Measurements from ENCODE around the gene CHMP6.
A peak's percentile ranks its signal among the peaks of the same experiment; 100 is the strongest.

Gene CHMP6

DNA sequence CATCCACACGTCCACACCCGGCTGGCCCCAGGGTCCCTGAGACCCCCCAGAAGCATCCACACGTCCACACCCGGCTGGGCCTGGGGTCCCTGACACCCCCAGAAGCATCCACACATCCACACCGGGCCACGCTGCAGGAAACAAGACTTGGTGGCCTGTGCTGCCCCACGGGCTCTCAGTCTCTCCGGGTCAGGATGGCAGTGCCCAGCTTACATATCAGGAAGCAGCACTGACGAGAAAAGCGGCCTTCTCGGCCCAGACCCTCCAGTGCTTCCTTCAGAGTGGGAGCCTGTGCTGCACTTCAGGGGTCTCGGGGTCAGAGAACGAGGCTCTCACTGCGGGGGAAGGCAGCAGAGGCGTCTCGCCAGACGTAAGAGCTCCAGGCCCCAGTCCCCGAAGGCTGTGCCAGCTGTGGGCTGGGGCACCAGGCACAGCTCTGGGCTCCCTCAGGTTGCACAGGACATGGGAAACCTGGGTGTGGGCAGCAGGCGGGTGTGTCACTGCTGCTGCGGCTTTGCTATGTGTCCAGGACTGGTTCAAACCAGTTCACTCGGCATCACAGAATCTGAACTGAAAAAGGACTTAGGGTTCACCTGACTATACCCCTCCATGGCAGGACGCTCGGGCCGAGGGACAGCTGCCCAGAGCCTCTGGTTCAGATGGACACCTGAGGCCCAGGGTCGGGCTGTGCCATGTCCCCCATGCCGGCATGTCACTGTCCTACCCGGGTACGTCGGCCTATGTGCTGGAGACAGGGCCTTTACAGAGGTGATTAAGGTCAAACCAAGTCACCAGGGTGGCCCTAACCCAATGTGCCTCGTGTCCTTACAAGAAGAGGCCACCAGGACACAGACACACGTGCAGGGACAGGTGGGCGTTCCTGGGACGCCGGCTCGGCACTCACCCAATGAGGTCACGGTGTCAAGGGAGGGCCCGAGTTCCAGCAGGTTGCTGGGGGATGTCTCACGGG is 40.2 kb upstream of the CHMP6 start:
- no peak overlapping the region for H3K4me3 Mint-ChIP-seq
- DNase-seq = no peak
- H3K27me3 Mint-ChIP-seq = no peaks in the 10 kb centered on the region
- H3K36me3 Mint-ChIP-seq = peaks cover 24% of the 10 kb centered on the region
- CTCF ChIA-PET = interaction anchor here (0.7 kb wide), 1 partner anchor 38 kb away, joined by 3 read pairs; no protein-coding TSS in a partner anchor
- peaks cover 20% of the 10 kb centered on the region for H3K4me1 Mint-ChIP-seq
- H3K27ac Mint-ChIP-seq = peak overlapping the region; percentile 55
- H3K9me3 Mint-ChIP-seq = peaks cover 3% of the 10 kb centered on the region

DNA sequence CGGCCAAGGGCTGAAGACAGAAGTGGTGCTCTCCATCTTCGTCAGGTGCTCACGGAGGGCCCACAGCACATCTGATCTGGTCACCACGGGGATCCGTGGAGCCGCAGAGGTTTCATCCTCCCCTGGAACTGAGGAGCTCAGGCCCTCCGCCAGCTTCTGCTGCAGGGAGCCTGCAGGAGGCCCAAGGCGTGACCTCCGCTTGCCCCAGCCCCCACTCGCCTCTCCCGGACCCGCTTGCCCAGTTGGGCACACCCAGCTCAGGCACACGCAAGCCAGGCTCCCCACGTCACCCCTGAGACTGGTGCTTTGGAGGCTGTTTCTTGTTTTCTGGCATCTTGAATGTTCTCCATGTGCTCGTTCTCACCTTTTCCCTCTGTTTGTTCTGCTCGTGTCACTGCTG is 39.4 kb upstream of the CHMP6 start:
- CTCF ChIA-PET = no interaction called here
- Mint-ChIP-seq H3K36me3 (peaks cover 18% of the 10 kb centered on the region), H3K9me3 (no peaks in the 10 kb centered on the region), H3K4me3 (no peak overlapping the region), H3K27ac (peak overlapping the region; percentile 38), H3K27me3 (no peaks in the 10 kb centered on the region), H3K4me1 (peaks cover 14% of the 10 kb centered on the region)
- DNase-seq = no peak

DNA sequence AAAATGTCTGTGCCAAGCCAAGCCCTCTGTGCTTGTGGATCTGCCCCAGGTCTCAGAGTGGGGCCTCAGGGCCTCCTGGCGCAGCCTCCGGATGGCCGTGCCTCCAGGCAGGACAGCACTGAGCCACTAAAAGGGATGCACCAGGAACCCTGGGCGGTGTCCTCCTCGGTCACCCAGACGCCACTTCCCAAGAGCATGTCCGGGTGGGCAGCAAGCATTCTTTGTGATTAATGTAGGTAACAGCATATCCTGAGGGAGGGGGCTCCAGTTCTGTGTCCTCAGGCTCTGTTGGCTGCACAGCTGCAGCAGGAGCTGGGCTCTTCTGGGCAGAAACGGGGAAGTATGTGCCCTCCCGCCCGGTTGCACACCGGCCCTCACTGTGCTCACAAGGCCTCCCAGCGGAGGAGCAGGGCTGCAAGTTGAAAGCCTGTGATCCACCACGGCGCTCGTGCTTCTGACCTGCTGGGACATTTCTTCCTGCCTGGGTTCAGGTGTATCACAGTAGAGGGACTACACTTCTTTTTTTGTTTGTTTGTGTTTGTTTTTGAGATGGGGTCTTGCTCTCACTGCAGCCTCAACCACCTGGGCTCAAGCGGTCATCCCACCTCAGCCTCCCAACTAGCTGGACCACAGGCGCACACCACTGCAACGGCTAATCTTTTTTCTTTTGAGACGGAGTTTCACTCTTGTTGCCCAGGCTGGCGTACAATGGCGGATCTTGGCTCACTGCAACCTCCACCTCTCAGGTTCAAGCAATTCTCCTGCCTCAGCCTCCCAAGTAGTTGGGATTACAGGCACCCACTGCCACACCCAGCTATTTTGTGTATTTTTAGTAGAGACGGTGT is 37.9 kb upstream of the CHMP6 start:
- no peak for DNase-seq
- H3K4me3 Mint-ChIP-seq = no peak overlapping the region
- H3K27me3 Mint-ChIP-seq = no peaks in the 10 kb centered on the region
- peaks cover 14% of the 10 kb centered on the region for H3K4me1 Mint-ChIP-seq
- no peaks in the 10 kb centered on the region for H3K9me3 Mint-ChIP-seq
- H3K36me3 Mint-ChIP-seq = peaks cover 11% of the 10 kb centered on the region
- H3K27ac Mint-ChIP-seq = no peak overlapping the region
- CTCF ChIA-PET = no interaction called here

DNA sequence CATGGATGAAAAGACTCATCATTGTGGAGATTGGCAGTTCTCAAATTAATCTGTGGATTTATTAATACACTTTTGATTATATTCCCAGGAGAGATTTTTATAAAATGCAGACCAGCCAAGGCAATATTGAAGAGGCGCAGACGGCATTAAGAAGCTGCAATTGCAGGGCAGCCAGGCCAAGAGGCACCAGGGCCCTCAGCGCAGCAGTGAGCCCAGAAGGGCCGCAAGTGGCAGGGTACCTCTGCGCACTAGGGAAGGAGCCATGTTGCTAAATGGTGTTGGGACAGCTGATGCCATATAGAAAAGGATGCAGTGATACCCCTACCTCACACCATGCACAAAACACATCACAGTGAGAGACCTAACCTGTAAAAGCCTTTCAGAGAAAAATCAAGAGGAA is 36.6 kb upstream of the CHMP6 start:
- Mint-ChIP-seq H3K9me3 (no peaks in the 10 kb centered on the region), H3K36me3 (peaks cover 8% of the 10 kb centered on the region), H3K27ac (no peak overlapping the region), H3K4me1 (peaks cover 14% of the 10 kb centered on the region), H3K27me3 (no peaks in the 10 kb centered on the region), H3K4me3 (no peak overlapping the region)
- no peak for DNase-seq
- CTCF ChIA-PET = no interaction called here

DNA sequence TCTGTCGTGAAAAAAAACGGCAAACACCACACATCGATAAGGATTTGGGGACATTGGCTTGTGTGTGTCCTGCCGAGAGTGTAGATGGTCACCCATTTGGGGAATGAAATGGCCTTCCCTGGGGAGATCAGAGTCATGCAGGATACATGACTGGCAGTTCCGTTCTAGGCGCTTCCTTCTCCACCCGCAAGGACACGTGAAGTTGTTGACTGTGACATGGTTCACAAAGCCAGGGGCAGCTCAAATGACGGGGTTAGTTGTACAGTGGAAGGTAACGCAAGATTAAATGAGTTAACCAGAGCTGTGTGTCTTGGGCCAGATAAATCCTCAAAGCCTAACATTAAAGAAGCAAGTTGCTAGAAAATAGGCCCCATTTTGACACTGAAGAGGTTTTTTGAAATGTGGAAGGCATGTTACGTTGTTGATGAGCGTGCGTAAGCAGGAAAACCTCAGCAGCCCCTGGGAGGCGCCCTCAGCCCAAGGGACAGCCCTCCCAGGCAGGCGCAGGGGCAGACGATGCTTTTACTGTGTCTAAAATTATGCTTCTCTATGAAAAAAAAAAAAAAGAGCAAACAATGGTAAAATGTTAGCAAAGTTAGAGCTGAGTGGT is 35.9 kb upstream of the CHMP6 start:
- peaks cover 8% of the 10 kb centered on the region for H3K36me3 Mint-ChIP-seq
- no peaks in the 10 kb centered on the region for H3K9me3 Mint-ChIP-seq
- H3K27me3 Mint-ChIP-seq = no peaks in the 10 kb centered on the region
- CTCF ChIA-PET = no interaction called here
- no peak for DNase-seq
- H3K27ac Mint-ChIP-seq = no peak overlapping the region
- no peak overlapping the region for H3K4me3 Mint-ChIP-seq
- peaks cover 14% of the 10 kb centered on the region for H3K4me1 Mint-ChIP-seq

DNA sequence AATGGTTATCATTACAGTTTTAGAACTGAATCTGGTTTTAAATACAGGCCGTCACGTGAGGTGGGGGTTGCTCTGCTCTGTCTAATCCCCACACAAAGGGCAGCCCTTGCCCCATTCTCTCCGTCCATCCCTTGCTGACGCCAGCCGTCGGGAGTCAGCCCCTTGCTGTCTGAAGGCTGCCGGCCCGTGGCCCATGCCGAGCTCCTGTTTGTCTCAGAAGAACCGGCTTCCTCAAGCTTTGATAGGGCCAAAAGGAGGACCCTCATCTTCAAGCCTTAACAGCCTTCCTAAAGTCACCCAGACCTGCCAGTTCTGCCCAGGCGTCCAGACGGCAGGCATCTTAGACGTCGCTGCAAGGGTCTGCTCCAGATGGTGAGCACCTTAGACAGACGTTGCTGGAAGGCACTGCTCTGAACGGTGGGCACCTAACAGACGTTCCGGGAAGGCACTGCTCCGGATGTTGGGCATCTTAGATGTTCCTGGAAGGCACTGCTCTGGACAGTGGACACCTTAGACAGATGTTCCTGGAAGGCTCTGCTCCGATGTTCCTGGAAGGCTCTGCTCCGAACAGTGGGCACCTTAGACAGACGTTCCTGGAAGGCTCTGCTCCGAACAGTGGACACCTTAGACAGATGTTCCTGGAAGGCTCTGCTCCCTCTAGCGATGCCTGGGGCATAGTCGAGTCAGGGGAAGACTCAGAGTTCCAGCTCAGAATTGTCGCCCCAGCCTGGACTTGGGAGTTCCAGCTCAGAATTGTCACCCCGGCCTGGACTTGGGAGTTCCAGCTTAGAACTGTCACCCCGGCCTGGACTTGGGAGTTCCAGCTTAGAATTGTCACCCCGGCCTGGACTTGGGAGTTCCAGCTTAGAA is 35.1 kb upstream of the CHMP6 start:
- no peak overlapping the region for H3K27ac Mint-ChIP-seq
- H3K27me3 Mint-ChIP-seq = no peaks in the 10 kb centered on the region
- H3K4me1 Mint-ChIP-seq = peaks cover 8% of the 10 kb centered on the region
- CTCF ChIA-PET = interaction anchor here (1.0 kb wide), 1 partner anchor 57 kb away, joined by 4 read pairs; no protein-coding TSS in a partner anchor
- DNase-seq = no peak
- H3K4me3 Mint-ChIP-seq = no peak overlapping the region
- no peaks in the 10 kb centered on the region for H3K9me3 Mint-ChIP-seq
- H3K36me3 Mint-ChIP-seq = peaks cover 8% of the 10 kb centered on the region

DNA sequence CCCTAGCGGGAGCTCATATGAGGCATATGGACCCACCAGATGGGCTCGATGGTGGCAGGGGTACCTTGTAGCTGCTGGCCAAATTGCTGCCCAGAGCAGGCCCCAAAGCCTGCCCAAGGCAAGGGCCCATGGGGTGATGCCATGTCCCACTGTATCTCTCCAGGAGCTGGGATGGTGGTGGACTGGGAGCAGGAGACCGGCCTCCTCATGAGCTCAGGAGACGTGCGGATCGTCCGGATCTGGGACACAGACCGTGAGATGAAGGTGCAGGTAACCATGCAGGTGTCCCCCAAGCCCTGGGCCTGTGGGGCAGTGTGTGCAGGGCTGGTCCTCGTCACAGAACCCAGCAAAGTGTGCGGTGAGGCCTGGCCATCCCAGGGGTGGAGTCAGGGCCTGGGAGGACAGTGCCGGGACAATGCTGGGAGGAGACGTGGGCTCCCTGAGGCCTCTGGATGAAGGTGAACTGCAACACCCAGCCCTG is 34.1 kb upstream of the CHMP6 start:
- H3K27me3 Mint-ChIP-seq = no peaks in the 10 kb centered on the region
- CTCF ChIA-PET = interaction anchor here (1.0 kb wide), 1 partner anchor 58 kb away, joined by 4 read pairs; no protein-coding TSS in a partner anchor
- H3K27ac Mint-ChIP-seq = no peak overlapping the region

DNA sequence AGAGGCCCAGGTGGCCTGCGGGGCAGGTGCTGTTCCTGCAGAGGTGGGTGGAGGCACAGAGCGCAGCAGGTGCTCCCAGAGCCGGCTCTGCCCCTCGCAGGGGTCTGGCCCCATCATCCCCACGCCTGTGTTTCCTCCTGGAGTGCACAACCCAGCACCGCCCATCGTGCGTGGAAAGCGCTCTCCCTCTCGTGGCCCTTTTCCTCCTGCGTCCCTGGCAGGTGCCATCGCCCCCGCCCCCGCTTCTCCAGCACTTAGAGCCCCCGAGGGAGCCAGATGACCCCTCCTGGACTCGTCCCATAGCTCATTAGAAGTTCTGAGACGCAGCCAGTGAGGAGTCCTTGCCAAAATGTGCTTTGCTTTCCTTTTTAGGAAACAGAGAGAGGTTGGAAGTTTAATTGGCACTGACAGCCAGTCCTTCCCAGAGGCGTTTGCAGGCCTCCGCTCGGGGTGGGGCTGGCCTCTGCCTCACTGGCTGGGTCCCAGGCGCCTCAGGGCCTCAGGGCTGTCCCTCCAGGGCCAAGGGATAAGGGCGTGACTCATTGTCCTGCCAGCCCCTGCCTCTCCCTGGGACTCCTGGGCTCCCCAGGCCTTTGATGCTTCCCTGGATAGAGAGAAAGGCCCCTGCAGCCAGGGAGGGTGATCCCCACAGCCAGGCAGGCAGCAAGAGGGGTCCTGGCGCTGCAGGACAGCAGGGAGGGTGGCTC is 32.2 kb upstream of the CHMP6 start:
- Mint-ChIP-seq H3K36me3 (peaks cover 5% of the 10 kb centered on the region), H3K27me3 (no peaks in the 10 kb centered on the region), H3K9me3 (no peaks in the 10 kb centered on the region), H3K4me3 (no peak overlapping the region), H3K27ac (no peak overlapping the region), H3K4me1 (no peaks in the 10 kb centered on the region)
- DNase-seq = no peak
- CTCF ChIA-PET = no interaction called here

More for the DNA sequence above, 34.1 kb upstream of the CHMP6 start:
- Mint-ChIP-seq H3K4me1 (peaks cover under 1% of the 10 kb centered on the region), H3K4me3 (no peak overlapping the region), H3K9me3 (no peaks in the 10 kb centered on the region), H3K36me3 (peaks cover 7% of the 10 kb centered on the region)
- no peak for DNase-seq

DNA sequence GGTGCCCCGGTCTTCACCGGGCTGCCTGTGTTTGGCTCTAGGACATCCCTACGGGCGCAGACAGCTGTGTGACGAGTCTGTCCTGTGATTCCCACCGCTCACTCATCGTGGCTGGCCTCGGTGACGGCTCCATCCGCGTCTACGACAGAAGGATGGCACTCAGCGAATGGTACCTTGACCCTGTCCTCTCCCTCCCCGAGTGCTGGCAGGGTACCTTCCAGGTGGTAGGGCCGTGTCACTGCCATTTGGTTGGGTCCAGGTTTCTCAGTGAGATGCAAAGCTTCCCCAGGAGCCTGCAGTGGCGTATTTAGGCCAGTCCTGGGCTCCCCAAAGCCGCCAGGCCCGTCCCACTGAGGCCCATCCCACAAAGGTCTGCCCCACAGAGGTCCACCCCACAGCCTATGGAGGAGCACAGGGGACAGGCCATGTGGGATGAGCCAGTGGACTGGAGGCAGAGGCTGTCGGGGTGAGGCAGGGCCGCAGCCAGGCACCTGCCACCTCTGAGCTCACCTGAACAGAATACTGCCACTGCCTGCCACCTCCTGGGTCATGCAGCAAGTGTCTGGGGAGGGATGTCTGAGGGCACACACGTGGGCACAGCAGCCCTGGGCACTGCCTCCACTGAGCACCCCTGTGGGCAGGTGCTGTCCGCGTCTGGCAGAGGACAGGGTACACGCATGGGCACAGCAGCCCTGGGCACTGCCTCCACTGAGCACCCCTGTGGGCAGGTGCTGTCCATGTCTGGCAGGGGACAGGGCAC is 31.4 kb upstream of the CHMP6 start:
- Mint-ChIP-seq H3K9me3 (no peaks in the 10 kb centered on the region), H3K27me3 (no peaks in the 10 kb centered on the region), H3K4me1 (no peaks in the 10 kb centered on the region), H3K27ac (no peak overlapping the region), H3K4me3 (no peak overlapping the region), H3K36me3 (peaks cover 6% of the 10 kb centered on the region)
- CTCF ChIA-PET = no interaction called here
- no peak for DNase-seq

DNA sequence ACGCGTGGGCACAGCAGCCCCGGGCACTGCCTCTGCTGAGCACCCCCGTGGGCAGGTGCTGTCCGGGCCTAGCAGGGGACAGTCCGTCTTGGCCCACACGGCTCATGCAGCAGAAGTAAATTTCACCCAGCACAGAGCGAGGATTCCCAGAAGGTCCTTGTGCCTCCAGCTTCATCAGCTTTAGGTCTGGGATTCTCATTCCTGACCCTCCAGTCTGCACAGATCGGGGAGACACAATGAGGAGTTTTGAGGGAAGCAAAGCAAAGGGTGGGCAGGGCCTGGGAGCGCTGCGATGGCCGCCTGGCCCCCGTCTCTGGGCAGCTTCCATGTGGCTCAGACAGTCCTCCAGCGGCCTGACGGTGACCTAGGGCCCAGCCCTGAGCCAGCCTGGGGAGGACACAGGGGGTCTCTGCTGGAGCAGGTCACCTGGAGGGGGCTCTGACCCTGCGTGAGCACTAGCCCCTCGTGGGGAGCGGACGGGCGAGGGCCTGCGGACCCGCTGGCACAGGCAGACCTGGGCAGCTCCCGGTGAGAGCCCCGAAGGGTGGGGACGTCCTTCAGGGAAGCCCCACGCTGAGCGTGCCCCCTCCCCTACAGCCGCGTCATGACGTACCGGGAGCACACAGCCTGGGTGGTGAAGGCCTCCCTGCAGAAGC is 30.7 kb upstream of the CHMP6 start:
- Mint-ChIP-seq H3K36me3 (peaks cover 10% of the 10 kb centered on the region), H3K4me1 (no peaks in the 10 kb centered on the region), H3K4me3 (no peak overlapping the region), H3K9me3 (no peaks in the 10 kb centered on the region), H3K27ac (no peak overlapping the region), H3K27me3 (no peaks in the 10 kb centered on the region)
- no peak for DNase-seq
- CTCF ChIA-PET = interaction anchor here (0.9 kb wide), 1 partner anchor 533 kb away, joined by 3 read pairs; no protein-coding TSS in a partner anchor

DNA sequence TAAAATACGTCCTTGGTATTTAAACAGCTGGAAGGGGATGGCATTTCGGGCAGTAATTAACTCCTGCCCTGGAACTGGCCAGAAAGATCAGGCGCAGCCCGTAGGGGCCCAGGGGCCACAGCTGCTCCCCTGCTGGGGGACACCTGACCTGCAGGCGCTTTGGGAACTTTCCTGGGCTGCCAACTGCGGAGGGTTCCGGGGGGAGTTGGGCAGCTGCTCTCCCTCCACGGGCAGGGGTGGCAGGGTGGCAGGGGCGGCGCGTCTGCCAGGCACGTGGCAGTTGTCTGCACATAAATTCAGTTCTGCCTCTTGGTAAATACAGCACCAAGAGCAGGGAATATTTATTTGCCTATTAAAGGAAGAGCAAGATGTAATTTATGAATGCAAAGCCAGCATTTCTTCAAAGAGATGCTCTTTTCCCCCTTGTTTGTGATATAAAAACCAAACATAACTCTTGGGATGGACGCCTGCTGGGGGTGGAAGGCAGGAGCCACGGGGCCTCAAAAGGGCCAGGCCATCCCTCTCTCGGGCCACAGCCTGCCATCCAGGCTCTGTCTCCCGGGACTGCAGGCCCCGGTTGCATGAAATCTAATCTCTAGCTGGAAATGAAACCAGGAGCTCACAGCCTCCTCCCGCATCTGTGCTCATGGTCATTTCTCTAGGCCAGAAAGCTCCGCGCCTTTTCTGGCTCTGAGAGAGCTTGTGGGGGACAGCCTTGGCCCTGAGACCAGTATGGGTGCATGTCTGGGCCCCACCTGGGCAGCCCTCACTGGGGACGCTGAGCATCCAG is 29.9 kb upstream of the CHMP6 start:
- H3K4me3 Mint-ChIP-seq = no peak overlapping the region
- no peaks in the 10 kb centered on the region for H3K4me1 Mint-ChIP-seq
- H3K36me3 Mint-ChIP-seq = peaks cover 8% of the 10 kb centered on the region
- H3K27ac Mint-ChIP-seq = no peak overlapping the region
- H3K27me3 Mint-ChIP-seq = no peaks in the 10 kb centered on the region
- CTCF ChIA-PET = interaction anchor here (0.9 kb wide), 1 partner anchor 534 kb away, joined by 3 read pairs; no protein-coding TSS in a partner anchor
- H3K9me3 Mint-ChIP-seq = no peaks in the 10 kb centered on the region
- DNase-seq = no peak

Data from activated naive CD4-positive, alpha-beta T cell treated with anti-CD3 and anti-CD28 coated beads, Interleukin-2, amount 10 ng/mL, durations not matched to agents 7 days and 5 days (primary cell).